CD4-positive, alpha-beta T cell treated with Interleukin-6 for 4 hours (primary cell): ENCODE data around the gene PPEF2.
A peak's percentile ranks its signal among the peaks of the same experiment; 100 is the strongest.
"Not testable (repeated sequence)": the region's sequence is repeated elsewhere in the genome, so short reads cannot be mapped to it uniquely, and the experiment has no call there.

Experiments used
- DNase-seq: peaks from one replicate; pipeline ENCODE4 v3.0.0-alpha.2; 2020; ENCODE audit warnings: mixed read lengths

The PPEF2 gene, protein sequence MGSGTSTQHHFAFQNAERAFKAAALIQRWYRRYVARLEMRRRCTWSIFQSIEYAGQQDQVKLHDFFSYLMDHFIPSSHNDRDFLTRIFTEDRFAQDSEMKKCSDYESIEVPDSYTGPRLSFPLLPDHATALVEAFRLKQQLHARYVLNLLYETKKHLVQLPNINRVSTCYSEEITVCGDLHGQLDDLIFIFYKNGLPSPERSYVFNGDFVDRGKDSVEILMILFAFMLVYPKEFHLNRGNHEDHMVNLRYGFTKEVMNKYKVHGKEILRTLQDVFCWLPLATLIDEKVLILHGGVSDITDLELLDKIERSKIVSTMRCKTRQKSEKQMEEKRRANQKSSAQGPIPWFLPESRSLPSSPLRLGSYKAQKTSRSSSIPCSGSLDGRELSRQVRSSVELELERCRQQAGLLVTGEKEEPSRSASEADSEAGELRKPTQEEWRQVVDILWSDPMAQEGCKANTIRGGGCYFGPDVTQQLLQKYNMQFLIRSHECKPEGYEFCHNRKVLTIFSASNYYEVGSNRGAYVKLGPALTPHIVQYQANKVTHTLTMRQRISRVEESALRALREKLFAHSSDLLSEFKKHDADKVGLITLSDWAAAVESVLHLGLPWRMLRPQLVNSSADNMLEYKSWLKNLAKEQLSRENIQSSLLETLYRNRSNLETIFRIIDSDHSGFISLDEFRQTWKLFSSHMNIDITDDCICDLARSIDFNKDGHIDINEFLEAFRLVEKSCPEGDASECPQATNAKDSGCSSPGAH

DNA sequence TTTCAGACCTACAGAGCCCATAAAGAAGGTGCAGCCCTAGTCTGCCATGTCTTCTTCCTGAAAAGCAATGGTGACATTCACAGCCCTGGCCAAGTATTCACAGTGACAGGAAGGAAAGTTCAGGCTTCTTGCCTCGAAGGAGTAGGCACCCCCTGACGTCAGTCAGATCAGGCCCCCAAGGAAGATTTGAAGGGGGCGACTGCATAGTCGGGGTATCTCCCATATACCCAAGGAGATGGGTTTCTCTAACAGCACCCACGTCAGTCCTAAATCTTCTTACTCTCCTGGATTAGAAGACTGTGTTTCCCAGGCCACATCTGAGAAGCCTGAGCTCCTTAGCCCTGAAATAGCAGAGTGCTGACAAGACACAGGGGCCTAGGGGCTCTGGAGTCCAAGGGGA, at the start of gene PPEF2:
PPEF2 (minus strand) TSS at position 101 of the 400 bp plus-strand sequence. CDS start 6,127 bp downstream, outside the sequence.
- DNase-seq = no peak

DNA sequence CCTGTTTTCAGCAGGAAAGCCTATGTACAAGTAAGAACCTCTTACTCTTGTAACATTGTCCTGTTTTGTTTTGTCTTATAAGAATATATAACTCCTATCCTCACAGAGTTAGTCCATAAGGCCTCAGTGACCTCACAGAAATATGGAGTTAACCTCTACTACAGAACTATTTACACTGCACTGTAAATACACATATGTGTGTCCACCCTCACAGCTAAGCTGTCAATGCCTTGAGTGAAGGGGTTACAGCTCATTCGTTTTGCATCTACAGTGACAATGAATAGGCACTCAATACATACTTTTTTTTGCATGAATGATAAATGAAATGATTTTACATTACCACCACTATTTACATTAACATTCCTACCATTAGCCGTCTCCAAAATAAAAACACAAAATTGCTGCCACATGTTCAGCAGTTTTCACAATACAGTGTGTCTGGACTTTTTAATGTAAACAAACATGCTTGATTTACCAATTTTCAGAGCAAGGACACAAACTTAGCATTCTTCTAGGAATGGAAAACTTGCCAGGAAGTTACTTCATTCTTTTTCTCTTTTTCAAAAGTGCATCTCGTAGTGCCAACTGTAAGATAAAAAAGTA, 48.1 kb upstream of the PPEF2 start:
- no peak for DNase-seq

DNA sequence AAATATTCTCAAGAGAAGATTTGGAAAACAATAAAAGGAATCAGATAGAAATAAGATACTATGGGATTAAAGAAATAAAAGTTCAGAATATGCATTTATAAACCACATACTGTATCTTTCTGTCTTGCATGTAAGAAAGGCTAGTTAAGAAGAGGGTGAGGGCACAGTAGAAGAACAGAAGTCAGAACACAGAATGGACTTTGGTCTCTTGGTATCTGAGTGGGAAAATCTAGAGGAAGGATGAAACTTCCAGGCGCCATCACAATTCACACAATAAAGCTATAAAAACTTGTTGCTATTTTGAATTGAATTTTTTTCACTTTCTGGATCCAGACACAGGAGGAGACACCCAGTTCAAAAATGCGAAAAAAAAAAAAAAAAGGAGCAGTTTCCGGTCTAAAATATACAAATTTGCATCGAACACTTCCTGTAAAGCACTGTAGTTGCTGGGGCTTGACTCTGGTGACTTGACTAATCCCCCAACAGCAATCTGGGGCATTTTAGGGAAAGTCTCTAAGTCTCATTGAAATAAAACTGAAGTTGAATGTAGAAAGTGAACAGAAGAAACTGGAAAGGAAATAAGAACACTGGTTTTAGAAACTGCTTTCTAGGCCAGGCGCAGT, 46.7 kb upstream of the PPEF2 start:
- DNase-seq = no peak

DNA sequence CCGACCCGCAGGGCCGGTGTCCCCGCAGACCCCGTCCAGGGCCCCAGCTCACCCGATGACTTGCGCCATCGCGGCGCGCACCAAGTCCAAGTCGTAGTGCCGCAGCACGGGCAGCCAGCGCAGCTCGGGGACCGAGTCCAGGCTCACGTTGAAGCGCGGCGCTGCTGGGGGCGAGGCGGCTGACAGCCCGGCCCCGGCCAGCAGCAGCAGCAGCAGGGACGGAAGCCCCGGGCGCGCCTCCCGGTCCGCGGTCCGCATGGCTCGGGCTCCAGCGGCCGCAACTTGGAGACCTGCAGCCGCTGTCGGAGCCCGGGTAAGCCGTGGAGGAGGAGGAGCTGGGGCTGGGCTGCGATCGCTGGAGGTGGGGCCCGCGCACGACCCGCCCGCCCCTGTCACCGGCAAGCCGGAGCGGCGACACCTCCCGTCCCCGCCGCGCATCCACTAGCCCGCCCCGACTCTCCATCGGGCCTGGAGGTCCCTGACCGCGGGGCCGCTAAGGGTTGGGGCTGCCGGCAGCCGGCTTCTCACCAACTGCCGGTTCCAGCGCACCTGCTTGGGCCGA, 38.5 kb upstream of the PPEF2 start, which contains the start of gene NAAA:
NAAA (minus strand) TSS at position 322 of the 562 bp plus-strand sequence; CDS start at position 258, 64 bp downstream.
- DNase-seq = peak; percentile 87

DNA sequence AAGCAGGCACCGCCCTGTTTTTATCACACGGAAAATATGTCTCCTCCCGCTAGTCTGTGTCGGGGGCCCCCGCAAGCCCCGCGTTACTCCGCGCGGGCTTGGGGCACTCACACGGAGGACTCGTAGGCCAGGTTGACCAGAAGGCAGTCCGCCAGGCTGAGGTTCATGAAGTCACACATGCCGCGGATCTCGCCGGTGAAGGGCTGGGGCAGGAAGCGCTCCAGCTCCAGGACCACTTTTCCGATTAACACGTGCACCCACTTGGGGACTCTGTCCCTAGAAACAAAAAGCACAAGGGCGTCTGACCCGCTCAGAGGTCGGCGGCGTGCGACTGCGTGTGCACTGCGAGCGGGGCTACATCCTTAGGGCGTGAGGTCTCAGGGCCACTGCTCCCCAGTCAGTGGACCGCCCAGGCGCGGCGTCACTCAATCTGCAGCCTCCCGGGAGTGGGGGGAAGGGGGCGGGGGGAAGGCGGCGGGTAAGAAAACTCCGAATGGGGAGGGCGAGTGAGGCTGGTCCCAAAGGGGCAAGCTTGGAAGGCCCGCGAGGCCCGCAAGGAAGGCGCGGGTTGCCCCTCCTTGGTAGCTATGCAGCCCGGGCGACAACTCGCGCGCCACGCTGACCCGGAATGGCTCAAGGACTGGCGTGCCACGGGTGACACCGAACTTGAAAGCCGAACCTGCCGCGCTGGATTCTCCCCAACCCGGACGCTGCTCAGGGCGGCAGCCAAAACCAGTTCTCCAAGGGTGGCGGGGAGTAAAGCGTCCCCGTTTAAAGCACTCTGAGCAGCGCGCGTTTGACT, 37.8 kb upstream of the PPEF2 start:
- peak; percentile 85 for DNase-seq

DNA sequence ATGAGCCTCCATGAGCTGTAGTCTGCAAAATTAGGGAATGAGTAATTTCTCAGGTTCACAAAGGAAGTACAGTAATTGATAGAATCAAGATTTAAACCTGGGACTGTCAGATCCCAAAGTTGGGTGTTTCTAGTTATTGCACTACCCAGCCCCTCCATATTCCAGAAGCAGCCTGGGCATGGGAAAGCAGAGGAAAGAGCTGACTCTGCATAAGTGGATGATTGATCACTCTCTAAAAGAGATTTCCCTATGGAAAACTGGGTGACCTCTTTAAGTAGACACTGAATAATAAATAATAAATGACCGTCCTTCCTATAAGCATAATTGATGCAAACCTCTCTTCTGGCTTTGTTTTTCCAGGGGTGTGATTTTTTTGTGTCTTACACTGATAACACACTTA, 33.4 kb upstream of the PPEF2 start:
- no peak for DNase-seq

DNA sequence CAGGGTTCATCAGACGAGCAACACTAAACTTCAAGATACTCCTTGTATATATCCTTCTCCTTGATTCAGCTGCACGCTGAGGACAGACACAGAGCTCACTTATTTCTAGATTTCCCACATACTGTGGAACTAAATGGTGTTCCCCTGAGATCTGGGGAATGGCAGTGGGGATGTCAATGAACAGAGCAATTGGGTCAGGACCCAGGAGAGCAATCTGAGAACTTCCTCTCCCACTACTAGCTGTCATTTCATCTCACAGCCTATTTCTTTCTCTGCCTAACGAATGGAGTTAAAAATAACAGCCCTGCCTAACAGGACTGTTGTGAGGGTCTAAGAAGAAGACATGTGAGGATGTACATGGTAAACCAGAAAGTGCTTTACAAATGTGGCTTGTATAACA, 27.9 kb upstream of the PPEF2 start:
- DNase-seq = no peak

DNA sequence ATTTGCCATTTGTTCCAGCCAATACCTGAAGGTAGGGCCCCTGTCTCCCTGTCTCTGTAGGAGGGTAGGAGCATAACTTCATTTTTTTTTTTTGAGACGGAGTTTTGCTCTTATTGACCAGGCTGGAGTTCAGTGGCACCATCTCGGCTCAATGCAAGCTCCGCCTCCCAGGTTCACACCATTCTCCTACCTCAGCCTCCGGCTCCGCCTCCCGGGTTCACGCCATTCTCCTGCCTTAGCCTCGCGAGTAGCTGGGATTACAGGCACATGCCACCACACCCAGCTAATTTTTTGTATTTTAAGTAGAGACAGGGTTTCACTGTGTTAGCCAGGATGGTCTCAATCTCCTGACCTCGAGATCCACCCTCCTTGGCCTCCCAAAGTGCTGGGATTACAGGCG, 22.7 kb upstream of the PPEF2 start:
- not testable (repeated sequence) for DNase-seq

DNA sequence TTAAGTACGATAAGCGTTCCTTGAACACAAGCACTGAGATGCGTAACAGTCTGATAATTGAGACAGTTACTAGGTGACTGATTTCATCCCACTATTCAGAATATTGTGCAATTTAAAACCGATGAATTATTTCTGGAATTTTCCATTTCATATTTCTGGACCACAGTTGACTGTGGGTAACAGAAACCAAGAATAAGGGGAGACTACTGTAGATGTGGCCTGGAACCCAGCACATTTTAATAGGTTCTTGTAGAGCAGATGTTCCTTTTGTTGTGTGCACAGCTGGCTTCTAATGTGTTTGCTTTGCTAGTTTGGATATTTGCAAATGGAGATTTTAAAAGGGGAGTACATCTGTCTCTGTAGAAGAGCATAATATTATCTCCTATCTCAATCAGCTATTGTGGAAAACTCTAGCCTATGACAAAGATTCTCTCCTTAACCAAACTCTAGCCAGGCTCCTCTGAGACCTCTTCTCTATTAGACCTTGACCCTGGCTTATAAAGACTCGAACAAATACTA, 22.1 kb upstream of the PPEF2 start:
- no peak for DNase-seq

DNA sequence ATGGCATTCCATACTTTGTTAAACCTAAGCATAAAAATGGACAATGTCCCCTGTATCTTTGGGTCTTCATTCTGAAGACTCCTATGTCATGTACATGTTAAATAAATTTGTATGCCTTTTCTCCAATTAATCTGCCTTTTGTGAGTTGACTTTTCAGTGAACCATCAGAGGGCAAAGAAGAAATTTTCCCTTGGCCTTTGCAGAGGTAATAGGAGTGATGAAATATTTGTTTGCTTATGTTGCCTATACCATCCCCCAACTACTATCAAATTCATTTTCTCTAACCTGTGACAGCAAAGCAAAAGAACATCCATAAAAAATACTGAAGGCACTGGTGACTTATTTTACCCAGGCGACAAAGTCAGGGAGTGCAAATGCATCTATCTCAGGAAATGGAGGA, 20.3 kb upstream of the PPEF2 start:
- no peak for DNase-seq

DNA sequence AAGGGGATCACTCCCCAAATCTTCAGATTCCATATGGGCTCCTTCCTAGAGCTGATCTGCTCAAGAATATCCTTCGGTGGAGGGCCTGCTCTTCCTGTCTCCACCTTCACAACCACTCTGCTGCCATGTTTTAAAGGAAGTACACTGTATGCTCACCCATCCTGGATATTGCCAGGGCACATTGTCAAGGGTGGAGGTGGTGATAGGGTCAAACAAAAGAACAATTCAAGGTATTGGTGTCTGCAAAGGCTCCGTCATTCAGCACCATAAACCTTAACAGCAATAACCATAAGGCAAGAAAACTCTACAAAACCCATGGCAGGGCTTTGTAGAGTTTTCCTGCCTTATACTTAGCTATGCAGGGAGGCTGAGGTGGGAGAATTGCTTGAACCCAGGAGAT, 19.7 kb upstream of the PPEF2 start:
- no peak for DNase-seq

DNA sequence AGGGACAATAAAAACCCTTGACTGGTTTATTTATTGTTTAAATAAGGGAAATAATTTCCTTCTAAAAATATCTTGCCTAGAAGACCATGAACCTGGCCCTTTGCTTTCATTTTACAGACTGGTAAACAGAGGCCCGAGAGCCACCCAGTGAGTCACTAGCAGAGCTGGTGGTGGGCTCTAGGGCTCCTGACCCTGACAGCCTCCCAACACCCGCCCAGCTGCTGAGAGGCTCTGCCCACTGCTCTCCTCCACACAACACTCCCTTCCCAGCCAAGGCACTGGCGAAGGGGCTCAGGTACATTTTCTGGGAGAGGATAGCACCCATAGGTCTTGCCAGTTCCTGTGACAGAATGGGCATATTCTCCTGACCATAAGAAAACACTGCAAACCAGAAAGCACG, 18.1 kb upstream of the PPEF2 start:
- DNase-seq = no peak

DNA sequence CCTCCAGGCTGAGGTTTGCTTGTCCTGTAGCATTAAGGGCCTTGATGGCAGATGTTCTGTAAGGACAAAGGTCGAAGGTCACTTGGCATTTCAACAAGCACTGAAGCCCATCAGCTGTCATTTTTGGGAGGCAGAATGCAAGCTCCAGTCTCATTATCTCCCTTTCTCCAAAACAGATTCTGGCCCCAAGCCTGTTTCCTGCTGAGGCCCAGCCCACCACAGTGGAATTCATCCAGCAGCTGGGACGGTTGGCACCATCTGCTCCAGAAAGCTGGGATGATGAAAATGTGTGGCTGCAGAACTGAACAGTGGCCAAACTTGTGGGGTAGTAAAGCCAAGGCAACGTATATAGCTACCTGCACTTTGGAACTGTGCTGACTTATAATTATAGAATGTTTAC, 17.7 kb upstream of the PPEF2 start:
- DNase-seq = no peak

DNA sequence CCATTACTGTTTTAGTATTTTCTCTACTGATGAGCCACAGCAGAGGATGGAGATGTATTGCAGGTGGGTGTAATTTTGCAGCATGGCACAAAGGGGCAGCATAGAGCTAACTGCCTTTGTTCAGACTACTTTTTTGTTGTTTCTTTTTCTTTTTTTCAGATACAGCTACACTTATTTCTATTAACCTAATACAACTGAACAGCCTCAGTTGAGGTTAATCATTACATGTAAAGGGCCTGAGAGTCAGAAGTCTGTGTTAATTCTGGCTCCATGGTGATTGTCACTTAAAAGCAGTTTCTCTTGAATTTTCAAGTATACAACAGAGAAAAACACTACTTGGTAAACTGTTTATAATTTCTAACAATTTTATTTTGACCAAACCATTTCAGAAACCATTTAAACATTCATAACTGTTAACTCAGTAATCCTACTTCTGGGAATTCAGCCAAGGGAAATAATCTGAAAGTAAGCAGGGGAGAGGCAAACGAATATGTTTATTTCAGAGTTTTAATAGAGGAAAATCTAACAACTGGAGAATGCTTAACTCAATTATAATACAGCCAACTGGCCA, 13.9 kb upstream of the PPEF2 start:
- peak; percentile 32 for DNase-seq

DNA sequence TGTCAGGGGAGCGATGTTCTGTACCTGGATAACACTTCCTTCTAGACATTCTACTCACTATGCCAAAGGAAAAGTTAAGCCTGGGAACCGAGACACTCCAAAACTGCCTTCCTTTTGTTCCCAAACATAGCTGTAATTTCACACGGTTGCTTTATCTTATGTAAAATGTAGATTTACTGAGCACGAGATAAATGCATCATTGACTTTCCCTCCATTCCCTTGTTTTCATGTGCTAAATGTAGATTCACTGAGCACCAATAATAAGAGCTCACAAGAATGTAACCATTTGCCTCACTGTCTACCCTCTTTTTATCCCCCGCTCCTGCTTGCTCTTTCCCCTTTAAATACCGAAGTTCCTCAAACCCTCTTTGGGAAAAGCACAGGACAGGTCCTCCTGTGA, 10.7 kb upstream of the PPEF2 start:
- no peak for DNase-seq

DNA sequence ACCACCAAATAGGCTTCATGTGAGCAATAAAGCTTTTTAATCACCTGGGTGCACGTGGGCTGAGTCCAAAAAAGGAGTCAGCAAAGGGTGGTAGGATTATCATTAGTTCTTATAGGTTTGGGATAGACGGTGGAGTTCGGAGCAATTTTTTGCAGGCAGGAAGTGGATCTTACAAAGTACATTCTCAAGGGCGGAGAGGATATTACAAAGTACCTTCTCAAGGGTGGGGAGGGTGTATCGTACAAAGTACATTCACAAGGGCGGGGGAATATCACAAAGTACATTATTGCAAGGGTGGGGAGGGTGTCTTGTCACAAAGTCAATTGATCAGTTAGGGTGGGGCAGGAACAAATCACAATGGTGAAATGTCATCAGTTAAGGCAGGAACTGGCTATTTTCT, 8.6 kb upstream of the PPEF2 start:
- DNase-seq = not testable (repeated sequence)

DNA sequence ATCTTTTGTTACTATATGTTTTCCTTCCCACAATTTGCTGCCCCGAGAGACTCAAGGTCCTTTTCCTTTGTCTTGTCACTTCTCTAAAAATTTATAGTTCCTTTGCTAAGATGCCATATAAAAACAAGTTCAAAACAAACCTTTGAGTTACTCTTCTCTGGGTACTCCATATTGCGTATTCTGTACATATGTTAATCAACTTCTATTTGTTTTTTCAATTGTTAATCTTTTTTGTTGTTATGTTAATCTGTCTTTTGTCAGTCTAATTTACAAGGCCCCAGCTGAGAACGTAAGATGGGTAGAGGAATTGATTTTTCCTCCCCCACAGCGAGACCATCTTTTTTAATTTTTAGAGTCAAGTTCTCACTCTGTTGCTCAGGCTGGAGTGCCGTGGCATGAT, 7.2 kb upstream of the PPEF2 start:
- DNase-seq = no peak

DNA sequence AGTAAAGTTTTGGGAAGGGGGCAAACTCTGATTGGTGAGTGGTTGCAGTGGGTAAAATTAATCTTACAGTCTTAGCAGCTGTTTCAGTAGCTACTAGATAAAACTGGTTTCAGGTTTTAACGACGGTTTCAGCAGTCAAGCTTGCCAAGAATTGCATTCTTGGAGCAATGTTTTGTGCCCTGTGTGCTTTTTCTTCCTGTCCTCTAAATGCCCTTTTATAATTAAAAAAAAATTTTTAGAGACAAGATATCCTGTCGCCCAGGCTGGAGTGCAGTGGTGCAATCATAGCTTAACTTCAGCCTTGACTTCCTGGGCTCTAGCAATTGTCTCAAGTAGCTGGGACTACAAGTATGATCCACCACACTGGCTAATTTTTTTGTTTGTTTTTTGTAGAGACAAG, 6.3 kb upstream of the PPEF2 start:
- no peak for DNase-seq

DNA sequence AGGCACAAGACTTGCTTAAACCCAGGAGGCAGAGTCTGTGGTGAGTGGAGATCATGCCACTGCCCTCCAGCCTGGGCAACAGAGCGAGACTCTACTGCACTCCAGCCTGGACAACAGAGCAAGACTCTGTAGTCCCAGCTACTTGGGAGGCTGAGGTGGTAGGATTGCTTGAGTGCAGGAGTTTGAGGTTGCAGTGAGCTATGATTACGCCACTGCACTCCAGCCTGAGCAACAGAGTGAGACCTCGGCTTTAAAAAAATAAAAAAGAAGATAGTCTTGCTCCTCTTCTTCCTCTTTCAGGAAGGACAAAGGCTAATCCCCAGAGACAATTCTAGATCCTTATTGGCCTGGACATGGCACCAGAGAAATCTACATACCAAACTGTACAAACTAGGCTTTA, 5.7 kb upstream of the PPEF2 start:
- no peak for DNase-seq

DNA sequence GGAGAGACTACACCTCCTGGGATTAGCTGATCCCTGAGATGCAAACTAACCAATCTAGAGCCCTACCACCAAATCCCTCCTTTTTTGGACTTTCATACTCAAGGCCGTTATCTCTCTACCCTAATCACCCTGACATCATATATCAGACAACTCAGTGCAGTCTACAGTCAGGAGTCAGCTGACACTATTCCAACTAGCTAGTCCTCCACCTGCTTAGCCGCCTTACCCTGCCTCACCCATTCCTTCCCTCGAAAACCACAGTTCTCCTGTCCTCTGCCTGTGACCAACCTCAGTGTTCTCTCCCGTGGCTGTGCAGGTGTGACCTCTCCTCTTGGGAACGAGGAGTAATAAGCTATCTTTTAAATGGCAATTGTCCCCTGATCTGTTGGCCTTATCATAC, 1.8 kb upstream of the PPEF2 start:
- no peak for DNase-seq

DNA sequence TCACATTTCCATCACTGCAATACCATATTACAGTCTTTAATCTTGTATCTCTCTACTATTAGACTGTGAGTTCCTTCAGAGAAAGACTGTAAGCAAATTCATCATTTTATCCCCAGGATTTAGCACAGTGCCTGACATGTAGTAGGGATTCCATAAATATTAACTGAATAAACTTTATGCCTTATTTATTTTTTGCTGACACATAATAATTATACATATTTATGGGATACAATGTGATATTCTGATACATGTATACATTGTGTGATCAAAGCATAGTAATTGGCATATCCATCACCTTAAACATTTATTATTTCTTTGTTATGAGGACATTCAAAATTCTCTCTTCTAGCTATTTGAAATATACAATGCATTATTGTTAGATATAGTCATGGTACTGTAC, 3.7 kb downstream of the PPEF2 start:
- no peak for DNase-seq
